Activated CD8-positive, alpha-beta T cell treated with anti-CD3 and anti-CD28 coated beads for 36 hours (primary cell): ENCODE measurements around the gene TAF3. TPM values are rescaled to one million over a fixed set of nuclear protein-coding genes. Genes with fewer than 3 reads are reported as not detected.

ENCODE experiments used
- ATAC-seq: fragments of 200-7000 bp; cut with Tn5 transposase; one replicate; pipeline ENCODE4 v1.10.0; 2021; ENCODE audit warnings: mild to moderate bottlenecking, moderate library complexity
- CTCF ChIA-PET: fragments of 350-600 bp; sonication (Branson Sonifier 250); formaldehyde crosslinking; loops from one replicate; lab custom pipeline; 2021; ENCODE audit warnings: antibody characterized with exemption; lab: Charles Lee
- POLR2A ChIA-PET: fragments of 350-600 bp; sonication (Branson Sonifier 250); formaldehyde crosslinking; loops from one replicate; lab custom pipeline; 2021; ENCODE audit warnings: antibody characterized with exemption; lab: Charles Lee
- DNase-seq: peaks from one replicate; pipeline ENCODE4 v3.0.0-alpha.2; 2020
- H3K27ac Mint-ChIP-seq: one replicate; pipeline ENCODE4 v1.8.0; 2021; ENCODE audit warnings: mild to moderate bottlenecking, mixed read lengths
- H3K27me3 Mint-ChIP-seq: one replicate; pipeline ENCODE4 v1.8.0; 2021; ENCODE audit warnings: mixed read lengths
- H3K36me3 Mint-ChIP-seq: one replicate; pipeline ENCODE4 v1.8.0; 2021; ENCODE audit warnings: low read depth, mixed read lengths
- H3K4me1 Mint-ChIP-seq: one replicate; pipeline ENCODE4 v1.8.0; 2021; ENCODE audit warnings: low read depth, mixed read lengths
- H3K4me3 Mint-ChIP-seq: one replicate; pipeline ENCODE4 v1.8.0; 2021; ENCODE audit warnings: mild to moderate bottlenecking, moderate library complexity, mixed read lengths
- H3K9me3 Mint-ChIP-seq: one replicate; pipeline ENCODE4 v1.8.0; 2021; ENCODE audit warnings: mixed read lengths
- CTCF ChIP-seq: fragments of 200-600 bp; IDR thresholded peaks from one replicate; pipeline ENCODE4 v1.8.0; 2022; ENCODE audit warnings: antibody characterized with exemption, mild to moderate bottlenecking
- intact Hi-C: fragments of 100-400 bp; cut with micrococcal nuclease; formaldehyde crosslinking; loops from one replicate; pipeline ENCODE4 v1.10.0; 2022
- total RNA-seq, 2 experiments: library from RNA; stranded (reverse); gene quantifications; one replicate each; pipeline ENCODE4 v1.2.3, GENCODE V29; 2021

TAF3 gene
- total RNA-seq, 2 experiments from 2014 or later, result 12.5 to 12.7 TPM

- intact Hi-C loops, result no loop called here
These were observed 13.8 kb downstream of the TAF3 start for GRCh38 chr10:7832060-7832459.

GRCh38 chr10:7833210-7833609 lies 14.9 kb downstream of the TAF3 start:
- ATAC-seq, result no peak
- TF ChIP-seq CTCF, result no peak
- POLR2A ChIA-PET, result no interaction called here

More at GRCh38 chr10:7832060-7832459, 13.8 kb downstream of the TAF3 start:
- H3K4me1 Mint-ChIP-seq, result peaks cover 38% of the 10 kb centered on the region
- POLR2A ChIA-PET, result no interaction called here
- H3K27me3 Mint-ChIP-seq, result no peaks in the 10 kb centered on the region
- no peak overlapping the region for H3K27ac Mint-ChIP-seq
- no peaks in the 10 kb centered on the region for H3K9me3 Mint-ChIP-seq
- DNase-seq (no peak), ATAC-seq (no peak)
- CTCF ChIA-PET, result no interaction called here
- TF ChIP-seq CTCF, result no peak
- peaks cover 31% of the 10 kb centered on the region for H3K36me3 Mint-ChIP-seq
- H3K4me3 Mint-ChIP-seq, result no peak overlapping the region

GRCh38 chr10:7834262-7834661 lies 16.0 kb downstream of the TAF3 start:
- POLR2A ChIA-PET, result no interaction called here
- CTCF ChIA-PET, result no interaction called here
- no peaks in the 10 kb centered on the region for H3K27me3 Mint-ChIP-seq

More at GRCh38 chr10:7833210-7833609, 14.9 kb downstream of the TAF3 start:
- Mint-ChIP-seq H3K27ac (no peak overlapping the region), H3K4me3 (no peak overlapping the region), H3K9me3 (no peaks in the 10 kb centered on the region), H3K36me3 (peaks cover 27% of the 10 kb centered on the region), H3K27me3 (no peaks in the 10 kb centered on the region), H3K4me1 (peaks cover 34% of the 10 kb centered on the region)
- intact Hi-C loops, result no loop called here
- CTCF ChIA-PET, result no interaction called here
- no peak for DNase-seq

GRCh38 chr10:7836571-7836970 lies 18.3 kb downstream of the TAF3 start:
- intact Hi-C loops, result no loop called here
- DNase-seq, result no peak
- Mint-ChIP-seq H3K36me3 (peaks cover 26% of the 10 kb centered on the region), H3K27ac (no peak overlapping the region), H3K9me3 (no peaks in the 10 kb centered on the region), H3K4me1 (peaks cover 22% of the 10 kb centered on the region), H3K27me3 (no peaks in the 10 kb centered on the region), H3K4me3 (no peak overlapping the region)
- ChIA-PET POLR2A (interaction anchor here (0.6 kb wide), 1 partner anchor 190 kb away, joined by 3 read pairs; no protein-coding TSS in a partner anchor), CTCF (no interaction called here)
- no peak for TF ChIP-seq CTCF
- ATAC-seq, result no peak

More at GRCh38 chr10:7834262-7834661, 16.0 kb downstream of the TAF3 start:
- Mint-ChIP-seq H3K36me3 (peaks cover 26% of the 10 kb centered on the region), H3K4me1 (peaks cover 33% of the 10 kb centered on the region), H3K4me3 (no peak overlapping the region), H3K27ac (no peak overlapping the region), H3K9me3 (no peaks in the 10 kb centered on the region)
- ATAC-seq (no peak), DNase-seq (no peak)
- no peak for TF ChIP-seq CTCF
- intact Hi-C loops, result no loop called here

- no peak for TF ChIP-seq CTCF
- Mint-ChIP-seq H3K27ac (no peak overlapping the region), H3K9me3 (no peaks in the 10 kb centered on the region), H3K27me3 (no peaks in the 10 kb centered on the region), H3K4me1 (peaks cover 7% of the 10 kb centered on the region), H3K36me3 (peaks cover 2% of the 10 kb centered on the region), H3K4me3 (no peak overlapping the region)
- ChIA-PET POLR2A (no interaction called here), CTCF (no interaction called here)
- no peak for ATAC-seq
- intact Hi-C loops, result no loop called here
- no peak for DNase-seq
These were observed 28.3 kb downstream of the TAF3 start for GRCh38 chr10:7846591-7846990.
